ENCODE measurements around the gene RALGAPA2.

RALGAPA2 gene

GRCh38 chr20:20629556-20630188 is 82.8 kb downstream of the RALGAPA2 start:
- DNase-seq (ENCODE audit: low spot score): no peak

- DNase-seq (ENCODE audit: low spot score): no peak
Measured at GRCh38 chr20:20628314-20628713, 84.1 kb downstream of the RALGAPA2 start.

GRCh38 chr20:20627471-20627870 is 85.0 kb downstream of the RALGAPA2 start:
- DNase-seq (ENCODE audit: low spot score): no peak

GRCh38 chr20:20624914-20625313 is 87.5 kb downstream of the RALGAPA2 start:
- DNase-seq (ENCODE audit: low spot score): no peak

GRCh38 chr20:20621195-20621594 is 91.2 kb downstream of the RALGAPA2 start:
- DNase-seq (ENCODE audit: low spot score): no peak

GRCh38 chr20:20614391-20614790 is 98.1 kb downstream of the RALGAPA2 start:
- no peak for DNase-seq (ENCODE audit: low spot score)

- no peak for DNase-seq (ENCODE audit: low spot score)
Measured at GRCh38 chr20:20612251-20612650, 100.2 kb downstream of the RALGAPA2 start.

- DNase-seq (ENCODE audit: low spot score): no peak
Measured at GRCh38 chr20:20611167-20611566, 101.3 kb downstream of the RALGAPA2 start.

GRCh38 chr20:20609522-20609921 is 102.9 kb downstream of the RALGAPA2 start:
- DNase-seq (ENCODE audit: low spot score): no peak

- no peak for DNase-seq (ENCODE audit: low spot score)
Measured at GRCh38 chr20:20608641-20609040, 103.8 kb downstream of the RALGAPA2 start.

GRCh38 chr20:20608041-20608440 is 104.4 kb downstream of the RALGAPA2 start:
- DNase-seq (ENCODE audit: low spot score): no peak

- DNase-seq (ENCODE audit: low spot score): no peak
Measured at GRCh38 chr20:20606881-20607280, 105.6 kb downstream of the RALGAPA2 start.

- no peak for DNase-seq (ENCODE audit: low spot score)
Measured at GRCh38 chr20:20606050-20606449, 106.4 kb downstream of the RALGAPA2 start.

- DNase-seq (ENCODE audit: low spot score): no peak
Measured at GRCh38 chr20:20604907-20605306, 107.5 kb downstream of the RALGAPA2 start.

- DNase-seq (ENCODE audit: low spot score): no peak
Measured at GRCh38 chr20:20604357-20604756, 108.1 kb downstream of the RALGAPA2 start.

- DNase-seq (ENCODE audit: low spot score): no peak
Measured at GRCh38 chr20:20603339-20603990, 109.0 kb downstream of the RALGAPA2 start.

GRCh38 chr20:20597966-20598365 is 114.5 kb downstream of the RALGAPA2 start:
- DNase-seq (ENCODE audit: low spot score): no peak

- no peak for DNase-seq (ENCODE audit: low spot score)
Measured at GRCh38 chr20:20594171-20594530, 118.3 kb downstream of the RALGAPA2 start.

GRCh38 chr20:20593447-20594170 is 118.8 kb downstream of the RALGAPA2 start:
- DNase-seq (ENCODE audit: low spot score): peak; percentile 35

- DNase-seq (ENCODE audit: low spot score): no peak
Measured at GRCh38 chr20:20585146-20585545, 127.3 kb downstream of the RALGAPA2 start.

- no peak for DNase-seq (ENCODE audit: low spot score)
Measured at GRCh38 chr20:20582734-20583133, 129.7 kb downstream of the RALGAPA2 start.

- no peak for DNase-seq (ENCODE audit: low spot score)
Measured at GRCh38 chr20:20580139-20580538, 132.3 kb downstream of the RALGAPA2 start.

GRCh38 chr20:20578838-20579237 is 133.6 kb downstream of the RALGAPA2 start:
- DNase-seq (ENCODE audit: low spot score): no peak
